Right forelimb (tissue), 1 donor: ENCODE data around the gene PHF12.

Experiments
- DNase-seq: peaks from one replicate; pipeline ENCODE4 v3.0.0-alpha.2; 2018

The PHF12 gene

DNA sequence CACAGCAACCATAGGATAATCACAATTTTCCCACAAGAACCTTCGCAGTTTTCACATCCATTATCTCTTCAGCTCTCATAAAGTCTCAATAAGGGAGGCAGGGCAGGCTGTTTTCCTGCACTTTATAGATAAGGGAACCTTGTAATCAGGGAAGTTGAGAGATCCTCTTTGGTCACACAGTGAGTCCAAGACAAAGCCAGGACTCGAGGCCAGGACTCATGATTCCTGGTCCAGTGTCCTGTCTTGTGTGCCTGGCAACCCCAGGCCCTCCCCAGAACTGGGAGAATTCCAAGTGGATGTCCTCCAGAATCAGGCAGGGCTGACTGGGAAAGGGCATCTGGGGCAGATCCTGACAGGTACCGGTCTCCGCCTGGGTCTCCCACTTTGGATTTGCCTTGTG lies 23.1 kb upstream of the PHF12 start:
- no peak for DNase-seq

DNA sequence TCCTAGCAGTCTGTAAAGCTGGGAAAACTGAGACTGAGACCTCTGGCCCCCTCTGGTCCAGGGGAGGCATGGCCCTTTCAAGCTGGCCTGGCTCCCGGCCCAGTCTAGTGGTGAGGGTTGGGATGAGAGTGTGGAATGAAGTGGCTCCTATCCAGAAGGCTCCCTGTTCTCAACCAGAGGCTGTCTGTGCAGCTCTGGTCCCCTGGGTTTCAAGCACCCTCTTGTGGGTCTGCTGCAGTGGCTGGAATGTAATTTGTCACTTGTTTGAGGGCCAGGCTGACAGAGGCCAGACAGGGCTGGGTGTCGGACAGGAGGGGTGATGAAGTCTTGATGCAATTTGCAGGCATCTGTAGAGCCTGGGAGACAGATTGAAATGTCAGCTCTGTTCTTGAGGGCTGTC lies 22.1 kb upstream of the PHF12 start:
- DNase-seq = no peak

DNA sequence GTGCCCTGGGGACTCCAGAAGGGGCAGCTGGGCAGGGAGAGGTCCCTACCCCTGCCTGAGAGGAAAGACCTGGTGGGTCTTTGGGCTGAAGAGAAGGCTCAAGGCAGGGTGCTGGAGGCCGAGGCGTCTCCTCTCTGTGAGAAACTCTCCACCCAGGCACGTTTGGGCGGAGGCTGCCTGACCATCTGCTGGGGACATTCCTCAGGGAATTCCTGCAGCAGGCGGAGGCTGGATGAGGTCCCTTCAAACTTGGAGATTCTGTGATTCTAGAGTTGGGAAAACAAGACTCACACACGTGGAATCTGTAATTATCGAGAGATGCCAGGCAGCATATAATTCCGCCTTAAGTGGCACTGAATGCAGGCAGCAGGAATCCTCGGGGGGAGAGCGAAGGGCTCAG lies 21.1 kb upstream of the PHF12 start:
- no peak for DNase-seq

DNA sequence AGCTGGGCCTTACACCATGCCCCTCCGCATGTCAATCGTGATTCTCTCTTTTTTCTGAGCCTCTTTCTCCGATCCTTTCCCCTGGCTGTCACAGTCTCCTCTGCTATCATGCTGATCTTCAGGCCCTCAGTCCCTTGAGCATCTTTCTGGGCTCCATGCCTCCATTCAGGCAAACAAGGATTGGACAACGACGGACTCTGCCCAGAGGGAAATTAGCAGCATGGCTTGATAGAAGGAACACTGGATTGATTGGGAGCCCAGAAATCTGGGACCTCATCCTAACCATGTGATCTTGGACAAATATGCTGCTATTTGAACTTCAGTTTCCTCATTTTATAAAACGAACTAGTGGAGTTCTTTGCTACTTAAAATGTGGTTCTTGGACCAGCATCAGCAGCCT lies 19.6 kb upstream of the PHF12 start:
- no peak for DNase-seq

DNA sequence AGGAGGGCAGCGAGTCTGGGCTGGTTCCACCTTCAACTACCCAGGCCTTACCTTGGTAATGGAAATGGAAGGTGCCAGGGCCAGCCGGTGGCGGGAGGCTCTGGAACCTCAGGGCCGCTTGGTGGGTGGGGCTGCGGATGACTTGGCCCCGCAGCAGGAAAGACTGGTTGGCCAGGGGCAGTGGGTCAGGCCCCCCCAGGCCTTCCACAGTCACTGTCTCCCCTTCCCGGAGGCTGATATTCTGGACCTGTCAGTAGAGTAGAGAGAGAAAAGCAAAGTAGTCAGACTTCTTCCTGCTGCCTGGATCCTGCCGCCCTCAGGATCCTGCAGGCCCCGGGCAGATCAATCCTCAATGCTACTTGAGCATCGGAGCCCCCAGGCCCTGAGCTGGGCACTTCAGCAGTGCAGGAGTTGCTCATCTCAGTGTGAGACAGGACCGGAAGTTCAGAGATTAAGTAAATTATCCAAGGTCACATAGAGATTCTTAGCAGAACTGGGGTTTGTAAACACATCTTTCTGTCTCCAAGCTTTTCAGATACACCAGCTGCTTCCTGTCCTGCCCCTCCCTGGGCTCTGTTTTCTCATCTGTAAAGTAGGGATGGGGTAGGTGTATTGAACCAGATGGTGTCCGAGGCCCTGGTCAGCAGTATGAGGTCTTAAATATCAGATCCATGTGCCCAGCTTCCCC lies 18.5 kb upstream of the PHF12 start:
- DNase-seq = no peak

DNA sequence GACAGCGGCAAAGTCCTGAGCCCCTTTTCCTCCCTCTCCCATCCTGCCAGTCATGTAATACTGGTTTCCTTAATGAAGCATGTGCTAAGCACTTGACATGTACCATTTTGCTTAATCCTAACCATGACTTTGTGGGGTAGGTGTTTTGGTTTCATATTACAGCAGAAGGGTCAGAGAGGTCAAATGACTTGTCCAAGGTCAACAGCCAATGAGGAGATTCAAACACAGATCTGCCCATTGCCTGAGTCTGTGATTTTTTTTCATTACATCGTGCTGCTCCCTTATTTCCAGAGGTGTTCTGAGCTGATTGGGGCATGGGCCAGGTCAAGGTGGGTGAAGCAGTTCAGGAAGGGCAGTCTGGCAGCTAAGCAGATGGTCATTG lies 17.6 kb upstream of the PHF12 start:
- DNase-seq = no peak

DNA sequence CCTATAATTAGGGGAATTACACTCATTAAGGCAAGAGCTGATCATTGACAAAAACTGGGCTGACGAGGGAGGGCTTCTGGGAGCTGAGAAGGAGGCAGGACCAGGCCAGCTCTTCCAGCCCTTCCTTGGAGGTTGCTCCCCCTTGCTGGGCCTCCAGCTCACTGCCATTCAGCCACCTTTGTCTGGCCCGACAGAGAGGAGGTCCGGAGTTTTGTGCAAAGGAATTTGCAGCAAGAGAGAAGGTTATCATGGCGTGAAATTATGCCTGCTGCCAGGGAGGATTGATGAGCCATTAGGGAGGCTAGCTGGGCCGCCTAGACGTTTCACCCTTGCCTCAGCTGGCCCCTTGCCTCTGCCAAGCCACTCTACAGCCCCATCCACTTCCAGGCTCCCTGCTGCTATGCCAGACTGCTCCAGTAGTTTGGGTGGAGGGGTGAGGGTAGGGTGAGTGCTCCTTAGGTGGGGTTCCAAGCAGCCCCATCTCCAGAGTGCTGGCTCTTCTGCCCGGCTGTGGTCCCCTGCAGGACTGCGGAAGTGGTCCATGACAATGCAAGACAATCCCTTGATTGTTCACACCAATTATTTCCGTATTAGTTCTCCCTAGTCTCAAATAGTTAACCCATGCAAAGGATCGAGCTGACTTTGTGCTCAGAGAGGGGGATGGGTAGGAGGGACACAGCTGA lies 17.1 kb upstream of the PHF12 start:
- DNase-seq = no peak

DNA sequence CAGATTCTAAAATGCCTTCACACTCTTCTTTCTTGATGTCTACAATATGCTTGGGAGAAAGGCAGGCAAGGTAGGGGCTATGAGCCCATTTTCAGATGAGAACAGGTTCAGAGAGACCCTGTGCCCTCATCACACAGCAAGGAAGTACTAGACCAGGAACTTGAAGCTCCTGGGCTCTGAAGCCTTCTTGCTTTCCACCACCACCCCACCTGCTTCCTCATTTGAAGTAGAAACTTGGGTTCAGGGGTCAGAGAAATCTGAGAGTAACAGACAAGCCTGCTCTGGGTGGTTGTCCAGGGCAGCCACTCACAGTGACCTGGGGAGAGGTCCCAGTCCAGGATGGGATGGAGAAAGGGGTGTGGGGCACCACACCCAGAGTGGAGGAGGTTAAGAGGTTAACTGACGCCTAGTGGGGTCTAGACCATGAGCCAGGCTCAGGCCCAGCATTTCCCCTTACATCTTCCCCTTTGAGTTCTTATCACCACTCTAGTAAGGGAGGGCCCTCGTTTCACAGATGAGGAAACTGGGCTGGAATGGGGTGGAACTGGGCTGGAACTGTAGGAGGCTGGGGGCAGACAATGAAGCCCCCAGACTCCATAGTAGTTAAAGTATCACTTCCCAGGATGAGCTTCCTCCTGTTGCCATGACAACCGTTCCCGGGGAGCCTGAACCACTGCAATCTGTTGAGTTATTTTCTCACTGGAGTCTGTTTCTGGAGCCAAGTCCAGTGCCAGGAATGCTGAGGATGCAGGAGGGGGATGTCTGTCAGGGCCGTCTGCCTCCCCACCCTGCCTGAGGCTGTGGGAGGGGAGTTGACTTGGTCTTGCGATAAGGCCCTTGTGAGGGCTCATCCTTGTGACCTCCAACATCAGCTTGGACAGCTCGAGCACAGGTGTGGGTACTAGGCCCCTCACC lies 16.2 kb upstream of the PHF12 start:
- DNase-seq = no peak

DNA sequence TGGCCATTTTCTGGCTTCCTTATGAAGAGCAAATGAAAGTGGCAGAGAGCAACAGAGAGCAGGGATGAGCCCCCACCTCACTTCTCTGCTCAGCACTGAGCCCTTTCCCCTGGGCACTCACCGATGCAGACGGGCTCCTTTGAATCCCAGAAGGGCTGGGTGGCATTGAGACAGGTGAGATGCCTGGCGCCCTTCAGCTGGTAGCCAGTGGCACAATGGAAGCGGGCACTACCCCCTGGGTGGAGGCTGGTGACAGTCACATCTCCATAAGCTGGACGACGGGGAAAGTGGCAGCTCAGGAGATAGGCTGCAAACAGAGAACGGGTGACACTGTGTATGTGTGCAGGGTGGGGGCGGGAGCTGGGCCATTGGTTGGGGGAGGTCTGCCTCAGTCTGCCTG lies 12.5 kb upstream of the PHF12 start:
- no peak for DNase-seq

DNA sequence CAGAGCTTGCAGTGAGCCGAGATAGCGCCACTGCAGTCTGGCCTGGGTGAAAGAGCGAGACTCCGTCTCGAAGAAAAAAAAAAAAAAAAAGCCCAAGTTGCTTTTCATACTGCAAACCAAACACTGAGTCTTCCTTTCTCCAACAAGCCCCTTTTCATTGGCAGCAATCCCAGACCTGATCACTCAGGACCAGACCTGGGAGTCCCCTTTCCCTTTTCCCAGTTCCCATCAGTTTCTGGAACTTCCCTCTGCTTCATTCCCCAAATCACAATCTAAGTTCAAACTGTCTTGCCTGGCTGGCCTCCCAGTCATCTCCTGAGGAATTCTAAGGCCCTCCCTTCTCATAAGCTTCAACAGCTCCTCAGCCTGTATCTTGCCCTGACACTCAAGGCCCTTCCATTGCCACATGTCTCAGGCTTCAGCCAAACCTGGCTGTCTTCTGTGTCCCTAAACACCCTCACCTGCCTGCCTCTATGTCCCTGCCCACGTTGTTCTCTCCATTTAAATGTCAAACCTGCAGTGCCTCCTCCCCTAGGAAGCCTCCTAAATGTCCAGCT lies 11.8 kb upstream of the PHF12 start:
- no peak for DNase-seq

DNA sequence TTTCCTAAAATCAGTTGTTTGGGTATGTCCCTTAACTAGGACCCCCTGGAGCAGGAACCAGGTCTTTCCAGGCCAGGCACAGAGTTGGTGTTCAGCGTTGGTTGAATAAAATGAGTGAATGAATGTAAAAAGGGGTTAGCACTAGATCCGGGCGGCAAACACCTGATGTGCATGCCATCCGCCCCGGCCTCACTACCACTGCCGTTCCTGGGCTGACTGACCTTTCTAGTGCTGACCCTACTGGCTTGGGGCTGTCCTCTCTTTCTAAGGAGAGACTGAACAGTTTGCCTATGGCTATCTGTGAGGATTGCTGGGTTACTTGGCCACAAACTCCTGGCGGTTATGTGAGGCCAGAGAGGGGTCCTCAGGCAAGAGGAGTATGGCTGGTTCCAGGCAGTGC lies 10.1 kb upstream of the PHF12 start:
- no peak for DNase-seq

DNA sequence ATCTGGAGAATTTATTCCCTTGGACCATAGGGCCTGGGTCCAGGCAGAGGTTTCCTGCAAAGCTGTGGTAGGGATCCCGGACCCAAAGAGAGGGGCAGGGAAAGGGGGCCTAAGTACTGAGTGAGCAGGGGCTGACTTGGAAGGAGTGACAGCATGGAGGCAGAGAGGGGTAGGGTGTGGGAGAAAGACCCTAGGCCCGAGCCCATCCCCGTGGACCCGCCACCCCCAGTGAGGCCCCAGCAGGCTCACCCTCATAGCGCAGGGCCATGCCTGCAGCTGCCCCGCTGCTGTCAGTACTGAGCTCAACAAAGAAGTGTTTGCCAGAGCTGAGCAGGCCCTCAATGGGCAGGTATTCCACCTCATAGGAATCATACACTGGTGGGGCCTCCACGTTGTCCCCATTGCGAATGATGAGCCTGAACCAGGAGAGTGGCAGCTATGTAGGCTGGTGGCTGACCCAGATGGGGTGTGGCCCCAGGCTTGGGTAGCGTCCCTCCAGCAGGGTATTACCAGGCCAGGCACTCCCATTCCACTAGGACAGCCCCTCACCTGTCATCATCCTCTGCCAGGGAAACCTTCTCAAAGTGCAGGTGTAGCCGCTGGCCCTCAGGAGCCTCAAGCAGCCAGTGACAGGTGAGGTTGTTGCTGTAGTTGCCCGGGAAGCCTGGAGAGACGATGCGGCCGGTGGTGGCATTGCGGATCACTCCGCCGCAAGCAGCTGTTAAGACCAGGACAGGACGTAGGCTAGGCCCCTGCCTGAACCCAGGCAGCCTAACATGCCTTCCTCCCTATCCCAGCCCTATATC lies 9.1 kb upstream of the PHF12 start:
- no peak for DNase-seq

DNA sequence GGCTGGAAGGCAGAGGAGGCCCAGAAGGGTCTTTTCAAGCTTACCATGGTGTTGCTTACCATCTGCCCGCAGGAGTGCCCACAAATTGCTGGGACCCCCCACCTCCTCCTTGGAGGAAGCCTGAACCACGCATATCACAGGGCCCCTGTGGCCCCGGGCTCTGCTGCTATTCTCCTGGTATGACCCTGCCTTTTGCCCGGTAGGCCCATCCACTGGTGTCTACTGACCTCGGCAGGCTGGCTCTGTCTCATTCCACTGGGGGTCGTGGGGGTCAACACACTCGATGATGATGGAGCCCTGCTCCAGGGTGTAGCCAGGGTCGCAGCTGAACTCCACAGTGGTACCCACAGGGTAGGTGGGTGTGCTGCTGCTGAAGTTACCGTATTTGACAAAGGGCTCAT lies 8.2 kb upstream of the PHF12 start:
- no peak for DNase-seq

DNA sequence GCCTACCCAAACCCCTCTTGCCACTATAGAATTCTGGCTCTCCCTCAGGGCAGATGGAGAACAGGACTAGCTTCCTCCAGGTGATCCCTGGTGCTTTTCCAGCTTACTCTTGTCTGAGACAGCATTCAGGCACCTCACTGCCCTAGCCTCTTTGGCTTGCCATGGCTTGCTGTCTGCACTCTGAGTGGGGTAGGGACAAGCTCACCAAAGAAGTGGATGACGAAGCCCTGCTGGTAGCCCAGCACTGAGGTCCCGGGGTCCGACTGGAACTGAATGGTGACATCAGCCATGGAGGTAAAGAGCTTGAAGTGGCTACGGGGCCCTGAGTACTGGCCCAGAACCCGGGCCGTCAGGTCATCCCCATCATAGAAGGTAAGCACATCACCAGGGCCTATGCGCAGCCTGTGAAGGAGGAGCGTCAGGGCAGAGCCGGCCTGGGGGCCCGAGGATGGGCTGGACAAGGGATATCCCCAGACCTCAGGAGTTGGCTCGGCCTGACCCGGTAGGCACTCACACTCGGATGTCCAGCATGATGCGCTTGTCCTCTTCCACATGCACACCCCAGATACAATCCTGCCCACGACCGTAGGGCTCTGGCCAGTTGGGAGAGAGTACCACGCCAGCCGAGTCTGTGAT lies 7.6 kb upstream of the PHF12 start:
- DNase-seq = no peak

DNA sequence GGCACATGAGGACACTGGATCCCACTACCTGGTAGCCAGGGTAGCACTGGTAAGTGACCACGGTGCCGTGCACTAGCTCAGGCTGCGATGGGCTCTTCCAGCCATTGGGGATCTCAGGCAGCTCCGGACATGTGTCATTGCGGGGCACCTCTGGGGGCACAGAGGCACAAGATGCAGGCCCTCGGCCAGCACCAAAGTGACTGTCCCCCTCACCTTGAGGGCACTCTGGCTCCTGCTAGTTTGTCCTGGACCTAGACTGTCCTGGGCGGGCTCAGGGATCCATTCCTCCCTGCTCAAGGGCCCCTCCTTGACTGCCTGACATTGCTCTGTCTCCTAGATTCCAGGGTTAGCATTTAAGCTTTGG lies 6.7 kb upstream of the PHF12 start:
- DNase-seq = no peak

DNA sequence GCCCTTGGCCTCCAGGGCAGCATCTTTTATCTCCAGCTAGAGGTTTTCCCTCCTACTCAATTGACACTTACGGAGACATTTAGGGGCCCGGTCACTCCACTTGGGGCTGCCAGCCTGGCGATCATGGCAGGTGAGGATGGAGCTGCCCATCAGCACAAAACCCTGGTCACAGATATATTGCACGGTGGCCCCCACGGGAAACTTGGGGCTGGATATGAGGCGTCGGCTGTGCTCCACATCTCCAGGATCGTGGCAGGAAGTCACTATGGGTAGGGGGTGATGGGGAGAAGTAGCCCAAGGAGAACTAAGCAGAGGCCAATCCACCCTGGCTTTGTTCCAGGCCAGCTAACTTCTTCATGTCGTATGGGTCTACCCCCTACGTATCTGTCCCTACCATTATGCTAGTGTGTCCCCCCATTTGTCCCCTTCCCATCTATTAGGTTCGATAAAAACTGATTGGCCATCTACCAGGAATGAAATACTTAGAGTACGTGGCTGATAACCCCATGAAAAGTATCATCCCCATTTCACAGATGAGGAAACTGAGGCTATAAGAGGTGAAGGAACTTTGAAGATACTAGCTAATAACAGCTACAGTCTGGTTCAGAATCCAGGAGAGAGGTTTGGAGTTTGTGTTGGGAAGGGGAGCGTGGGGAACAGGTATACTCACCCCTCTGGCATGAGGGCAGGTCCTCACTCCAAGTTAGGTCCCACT lies 6.1 kb upstream of the PHF12 start:
- DNase-seq = no peak

DNA sequence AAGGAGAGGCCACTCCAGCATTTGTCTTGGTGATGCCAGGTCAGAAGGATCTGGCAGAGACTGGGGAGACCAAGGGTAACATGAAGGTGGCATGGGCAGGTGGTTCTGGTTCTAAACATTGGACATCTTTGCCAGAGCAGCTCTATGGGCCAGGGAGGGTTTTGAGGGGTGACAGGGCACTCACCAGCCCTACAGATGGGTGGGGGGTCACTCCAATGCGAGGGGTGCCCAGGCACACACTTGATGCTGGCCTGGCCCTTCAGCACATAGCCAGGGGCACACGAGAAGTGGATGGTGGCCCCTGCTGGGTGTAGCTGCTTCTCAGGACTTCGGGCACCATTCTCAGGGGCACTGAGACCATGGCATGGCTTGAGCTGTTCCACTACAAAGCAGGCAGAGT lies 5.5 kb upstream of the PHF12 start:
- DNase-seq = no peak

DNA sequence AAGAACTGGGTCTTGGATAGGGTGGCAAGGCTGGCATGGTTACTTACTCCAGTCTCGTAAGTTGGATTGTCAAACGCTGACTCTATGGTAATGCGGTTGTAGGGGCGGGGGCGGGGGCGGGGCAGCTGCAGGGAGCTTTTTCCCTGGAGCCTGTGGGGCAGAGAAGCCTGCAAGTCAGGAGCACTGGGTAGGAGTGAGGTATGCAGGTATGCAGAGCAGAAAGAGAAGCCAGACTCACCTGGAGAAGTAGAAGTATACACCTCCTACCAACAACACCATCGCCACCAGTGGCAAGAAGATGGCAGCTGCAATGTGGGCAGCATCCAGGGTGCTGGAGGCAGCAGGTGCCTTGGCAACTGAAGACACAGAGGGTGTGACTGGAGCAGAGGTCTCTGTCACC lies 4.8 kb upstream of the PHF12 start:
- no peak for DNase-seq

DNA sequence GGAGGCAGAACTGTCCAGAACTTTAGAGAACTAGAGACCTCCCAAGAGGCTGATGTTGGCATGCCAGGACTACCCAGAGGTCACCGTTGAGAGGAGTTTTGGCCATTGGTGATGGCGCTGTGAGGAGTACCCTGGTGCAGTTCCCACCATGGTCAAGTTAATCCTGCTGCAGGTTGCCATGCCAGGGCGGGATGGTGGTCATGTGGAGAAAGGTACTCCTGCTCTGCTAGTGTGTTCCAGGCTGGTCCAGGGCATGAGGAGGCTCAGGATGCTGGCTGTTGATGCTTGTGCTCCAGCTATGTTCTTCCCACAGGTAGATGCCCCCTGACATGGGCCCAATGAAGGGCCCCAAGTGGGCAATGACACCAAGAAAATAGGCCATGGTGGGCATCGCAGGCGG lies 4.1 kb upstream of the PHF12 start:
- no peak for DNase-seq

DNA sequence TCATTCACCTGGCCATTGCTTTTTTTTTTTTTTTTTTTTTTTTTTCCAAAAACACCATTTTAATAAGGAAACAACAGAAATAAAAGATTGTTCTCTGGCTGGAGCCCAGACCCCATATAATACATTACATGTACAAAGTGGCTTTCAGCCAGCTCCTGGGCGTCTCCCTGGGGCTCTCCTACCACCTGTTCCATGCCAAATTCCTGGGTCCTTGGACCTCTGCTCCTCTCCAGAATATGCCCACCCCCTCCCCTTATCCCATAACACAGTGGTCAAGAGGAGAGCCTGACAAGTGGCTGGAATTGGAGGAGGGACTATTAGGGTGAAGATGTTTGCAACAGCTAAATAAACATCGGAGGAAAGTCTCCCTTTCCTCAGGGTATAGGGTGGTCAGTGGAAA lies 3.6 kb upstream of the PHF12 start:
- no peak for DNase-seq

DNA sequence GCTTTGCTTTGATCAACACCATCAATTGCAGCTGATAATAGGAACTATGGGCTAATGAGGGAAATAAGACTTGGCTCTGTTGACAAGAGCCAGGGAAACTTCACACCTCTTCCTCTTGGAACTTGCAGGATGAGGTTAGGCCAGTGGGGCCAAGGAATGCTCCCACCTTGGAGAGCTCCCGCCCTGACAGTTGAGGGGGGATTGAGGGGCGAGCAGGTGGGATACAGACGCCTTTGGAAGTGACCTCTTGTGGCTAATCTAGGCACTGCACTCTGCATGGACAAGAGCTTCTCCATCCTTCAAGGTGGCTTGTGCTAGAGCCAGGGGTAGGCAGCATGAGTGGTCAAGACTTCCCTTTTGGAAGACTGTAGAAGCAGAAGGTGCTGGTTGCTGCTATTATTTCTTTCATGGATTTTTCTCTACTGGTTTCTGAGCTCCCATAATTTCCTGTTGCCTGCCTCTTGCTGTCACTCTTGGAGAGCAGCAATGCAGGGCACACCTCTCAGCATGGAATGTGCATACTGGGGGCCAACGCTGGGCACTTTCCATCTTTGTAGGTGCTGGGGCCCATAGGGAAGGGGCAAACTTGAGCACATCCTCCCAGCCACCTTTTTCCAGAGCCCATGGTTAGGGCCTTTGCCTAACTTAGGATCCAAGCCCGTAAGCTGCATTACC lies 2.3 kb upstream of the PHF12 start:
- no peak for DNase-seq
